GM18517 (cell line): Measurements from ENCODE around the gene SLC13A5.

ENCODE experiments used
- ATAC-seq: cut with Tn5 transposase; IDR thresholded peaks from one replicate; pipeline ENCODE4 v1.9.1; 2021; ENCODE audit warnings: mild to moderate bottlenecking, moderate library complexity; ENCODE audit not compliant: unreplicated experiment

SLC13A5 gene

DNA sequence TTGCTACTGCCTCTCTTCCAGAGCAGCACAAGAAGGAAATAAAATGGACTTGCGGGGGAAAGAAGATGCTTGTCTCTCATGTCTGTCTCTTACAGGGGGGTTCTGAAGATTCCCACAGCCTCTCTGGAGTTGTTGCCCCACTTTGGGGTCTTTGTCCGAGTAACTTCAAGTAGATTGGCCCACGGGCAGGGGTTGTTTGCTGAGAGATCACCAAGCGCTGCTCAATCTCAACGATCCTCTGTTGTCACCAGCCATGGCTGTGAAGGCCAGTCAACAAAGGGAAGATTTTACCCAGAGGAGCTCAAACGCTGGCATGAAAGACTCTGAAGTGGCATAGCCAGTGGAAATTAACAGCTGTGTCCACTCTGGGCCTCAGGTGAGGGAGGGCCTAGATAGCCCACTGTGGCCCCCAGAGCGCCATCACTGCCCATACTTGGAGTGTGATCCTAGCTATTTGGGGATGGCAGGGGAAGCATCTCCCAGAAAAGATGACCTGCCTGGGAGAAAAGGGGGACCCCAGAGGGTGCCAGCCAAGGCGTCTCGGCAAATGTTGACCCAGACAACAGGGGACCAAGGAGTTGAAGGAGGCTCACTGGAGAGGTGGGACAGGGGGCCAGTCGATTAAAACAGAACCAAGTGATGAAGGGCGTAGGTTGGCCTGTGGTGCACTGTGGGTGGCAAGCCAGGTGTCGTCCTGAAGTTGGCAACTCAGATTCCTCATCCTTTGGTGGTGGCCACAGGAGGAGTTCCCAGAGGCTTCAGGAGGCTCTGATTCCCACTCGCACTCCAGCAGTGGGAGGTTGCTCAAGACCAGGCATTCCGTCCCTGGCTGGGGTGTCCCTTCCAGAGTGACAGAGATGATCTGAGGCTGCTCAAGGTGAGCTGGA lies 28.0 kb downstream of the SLC13A5 start:
- no peak for ATAC-seq

DNA sequence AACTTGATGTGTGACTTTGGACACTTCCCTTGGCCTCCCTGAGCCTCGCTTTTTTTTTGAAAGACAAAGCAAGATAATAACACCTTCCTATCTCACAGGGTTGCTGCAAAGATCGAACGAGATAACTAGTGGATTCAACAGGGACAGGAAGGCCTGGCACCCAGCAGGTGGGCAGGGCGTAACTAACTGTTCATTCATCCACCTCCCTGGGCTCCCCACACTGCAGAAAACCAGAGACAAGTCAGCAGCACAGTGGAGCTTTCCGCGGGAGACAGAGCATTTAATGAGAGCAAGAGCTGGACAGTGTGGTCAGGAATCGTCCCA lies 28.7 kb downstream of the SLC13A5 start:
- no peak for ATAC-seq

GRCh38 chr17:6683730-6684459 lies 29.3 kb downstream of the SLC13A5 start:
- ATAC-seq, result no peak

DNA sequence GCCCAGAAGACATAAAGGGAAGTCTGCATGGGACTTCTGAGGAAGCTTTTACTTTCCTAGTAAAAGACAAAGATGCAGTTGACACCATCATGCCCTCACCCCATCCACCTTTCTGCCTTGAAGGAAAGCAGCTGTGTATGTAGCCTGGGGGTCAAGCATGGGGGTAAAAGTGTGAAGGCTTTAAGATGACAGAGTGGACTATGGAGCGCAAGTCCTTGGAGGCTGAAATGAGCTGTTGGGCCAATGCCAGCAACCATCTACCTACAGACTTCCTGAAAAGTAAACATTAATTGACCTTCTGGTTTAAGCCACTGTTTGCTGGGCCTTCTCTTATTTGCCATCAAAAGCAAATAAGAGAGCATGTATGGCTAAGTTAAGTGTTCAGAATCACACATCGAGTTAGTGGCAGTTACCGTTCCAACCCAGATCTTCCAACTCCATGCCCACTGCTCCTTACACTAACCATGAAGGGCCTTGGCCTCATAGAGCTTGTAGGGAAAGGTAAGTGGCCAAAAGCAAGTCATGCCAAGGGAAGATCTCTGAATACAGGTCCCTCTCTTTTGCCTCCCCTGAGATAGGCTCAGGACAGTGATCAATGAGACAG lies 30.0 kb downstream of the SLC13A5 start:
- ATAC-seq, result no peak

DNA sequence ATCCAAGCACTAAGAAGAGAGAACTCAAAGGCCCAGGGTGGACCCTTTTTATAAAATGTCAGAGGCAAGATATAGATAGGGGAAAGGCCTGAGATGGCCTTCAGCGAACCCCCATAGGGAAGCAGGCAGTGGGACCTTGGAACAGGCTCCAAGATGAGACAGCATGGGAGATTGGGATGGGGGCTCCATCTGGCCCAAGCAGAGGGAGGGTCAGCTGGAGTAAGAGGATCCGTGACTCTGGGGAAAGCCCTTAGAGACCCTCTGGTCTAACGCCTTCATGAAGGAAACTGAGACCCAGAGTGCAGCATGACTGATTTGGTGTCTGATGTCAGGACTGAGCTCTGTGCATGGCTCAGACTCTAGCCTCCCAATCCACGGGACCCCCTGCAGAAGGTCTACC lies 30.8 kb downstream of the SLC13A5 start:
- ATAC-seq, result no peak

DNA sequence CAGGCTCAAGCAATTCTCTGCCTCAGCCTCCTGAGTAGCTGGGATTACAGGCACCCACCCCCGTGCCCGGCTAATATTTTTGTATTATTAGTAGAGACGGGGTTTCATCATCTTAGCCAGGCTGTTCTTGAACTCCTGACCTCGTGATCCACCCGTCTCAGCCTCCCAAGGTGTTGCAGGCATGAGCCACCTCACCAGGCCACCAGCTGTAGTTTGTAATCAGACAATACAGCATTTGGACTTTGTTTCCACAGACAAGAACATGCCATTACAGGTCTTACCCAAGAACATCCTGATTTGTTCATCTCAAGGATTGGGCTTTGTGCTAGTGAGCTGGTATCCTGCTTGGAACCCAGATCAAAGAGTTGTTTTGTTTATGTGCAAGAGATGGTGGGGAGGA lies 31.5 kb downstream of the SLC13A5 start:
- ATAC-seq, result no peak

DNA sequence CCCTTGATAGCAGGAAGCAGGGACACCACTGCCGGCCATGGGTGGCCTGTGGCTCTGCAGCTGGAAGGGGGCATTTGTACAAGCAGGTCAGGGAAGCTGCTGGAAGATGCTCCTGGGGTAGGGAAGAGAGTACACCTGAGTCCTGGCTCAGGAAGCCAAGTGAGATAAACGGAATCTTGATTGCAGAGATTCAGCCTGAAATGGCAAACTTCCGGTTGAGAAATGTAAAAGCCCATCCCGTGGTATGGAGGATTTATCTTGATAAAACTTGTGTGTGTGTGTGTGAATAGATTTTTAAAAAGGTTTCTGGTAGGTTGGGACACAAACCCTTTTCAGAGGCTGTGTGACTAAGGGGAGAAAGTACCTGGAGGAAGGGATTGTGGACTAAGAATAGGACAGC lies 32.0 kb downstream of the SLC13A5 start:
- no peak for ATAC-seq

- no peak for ATAC-seq
Measured at GRCh38 chr17:6679241-6679640, 33.9 kb downstream of the SLC13A5 start.

DNA sequence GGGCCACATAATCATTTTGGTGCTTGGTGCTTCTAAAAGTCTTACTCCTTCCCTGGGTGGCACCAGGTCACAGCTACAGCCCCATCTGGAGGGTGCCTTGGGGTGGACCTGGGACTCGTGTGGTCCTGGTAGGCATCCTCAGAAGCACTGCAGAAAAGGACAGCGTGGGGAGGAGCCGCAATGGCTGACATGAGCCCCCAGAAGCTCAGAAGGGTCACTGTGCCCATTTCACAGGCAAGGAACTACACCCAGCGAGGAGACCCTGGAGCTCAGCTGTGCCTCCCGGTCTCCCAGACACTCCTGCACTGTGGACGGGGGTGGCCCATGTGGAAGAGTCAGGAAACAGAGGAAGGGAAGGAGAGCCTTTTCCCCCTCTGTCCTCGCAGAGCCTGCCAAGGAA lies 35.2 kb downstream of the SLC13A5 start:
- no peak for ATAC-seq

GRCh38 chr17:6677158-6677831 lies 35.9 kb downstream of the SLC13A5 start:
- ATAC-seq, result no peak

- ATAC-seq, result no peak
Measured at GRCh38 chr17:6676802-6677157, 36.4 kb downstream of the SLC13A5 start.

DNA sequence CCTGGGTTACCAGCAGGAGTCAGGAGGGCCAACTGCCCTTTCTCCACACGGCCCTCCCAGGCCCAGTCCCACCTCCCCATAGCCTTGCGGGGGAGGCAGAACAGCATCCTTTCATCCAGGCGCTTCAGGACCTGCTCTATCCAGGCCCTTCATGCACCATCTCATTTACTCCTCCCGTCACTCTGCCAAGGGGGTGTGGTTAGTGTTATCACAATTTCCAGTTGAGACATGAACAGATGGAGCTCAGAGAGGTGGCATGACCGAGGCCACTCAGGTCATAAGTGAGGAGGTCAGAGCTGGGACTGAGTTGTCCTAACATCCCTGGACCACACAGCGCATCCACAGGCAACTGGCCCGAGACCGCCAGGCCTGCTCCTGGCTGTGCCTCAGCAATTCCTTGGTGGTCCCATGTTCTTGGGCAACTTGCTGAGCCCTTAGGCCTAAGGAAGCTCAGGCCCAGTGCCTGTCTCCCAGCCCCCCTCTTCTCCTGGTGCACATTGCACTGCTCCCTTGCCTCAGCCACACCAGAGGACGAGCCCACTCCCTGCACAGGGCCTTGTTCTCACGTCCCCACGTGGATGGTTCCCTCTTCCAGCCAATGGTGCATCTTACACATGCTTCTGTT lies 37.9 kb downstream of the SLC13A5 start:
- no peak for ATAC-seq

DNA sequence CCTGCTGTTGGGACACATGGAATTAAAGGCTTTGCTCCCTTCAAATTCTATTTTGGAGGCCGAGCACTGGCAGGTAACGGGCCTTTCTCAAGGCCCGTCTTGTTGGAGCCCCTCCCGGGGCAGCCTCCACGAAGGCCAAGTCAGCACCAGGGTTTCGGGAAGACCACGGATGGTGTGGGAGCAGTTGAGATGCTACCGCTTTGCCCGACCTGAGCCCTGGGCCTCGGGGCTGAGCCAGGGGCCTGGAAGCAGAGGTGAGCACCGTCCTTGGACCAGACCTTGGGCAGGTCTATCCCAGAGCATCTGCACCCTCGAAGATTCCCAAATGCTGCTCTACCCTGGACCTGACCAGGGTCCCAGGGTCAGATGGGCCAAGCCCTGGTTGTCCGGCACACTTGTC lies 38.6 kb downstream of the SLC13A5 start:
- ATAC-seq, result no peak

DNA sequence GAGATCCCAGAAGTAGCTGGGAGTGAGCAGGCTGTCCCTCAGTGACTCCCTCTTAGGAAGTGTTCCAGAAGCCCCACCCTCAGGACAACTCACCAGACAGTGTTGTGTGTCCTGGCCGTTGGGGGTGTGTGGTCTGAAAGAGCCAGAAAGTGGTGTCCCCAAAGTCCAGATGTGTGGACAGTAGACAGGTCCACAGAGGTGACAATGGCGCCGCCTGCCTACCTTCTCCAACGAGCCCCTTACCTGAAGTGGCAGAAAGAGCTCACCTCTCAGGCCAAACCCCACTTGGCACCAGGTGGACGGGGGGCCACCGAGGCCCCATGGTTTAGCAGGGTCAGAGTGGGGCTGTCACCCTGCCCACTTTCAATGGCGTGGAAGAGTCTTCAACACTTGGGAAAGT lies 41.7 kb downstream of the SLC13A5 start:
- ATAC-seq, result no peak

GRCh38 chr17:6670999-6671398 lies 42.2 kb downstream of the SLC13A5 start:
- ATAC-seq, result no peak

DNA sequence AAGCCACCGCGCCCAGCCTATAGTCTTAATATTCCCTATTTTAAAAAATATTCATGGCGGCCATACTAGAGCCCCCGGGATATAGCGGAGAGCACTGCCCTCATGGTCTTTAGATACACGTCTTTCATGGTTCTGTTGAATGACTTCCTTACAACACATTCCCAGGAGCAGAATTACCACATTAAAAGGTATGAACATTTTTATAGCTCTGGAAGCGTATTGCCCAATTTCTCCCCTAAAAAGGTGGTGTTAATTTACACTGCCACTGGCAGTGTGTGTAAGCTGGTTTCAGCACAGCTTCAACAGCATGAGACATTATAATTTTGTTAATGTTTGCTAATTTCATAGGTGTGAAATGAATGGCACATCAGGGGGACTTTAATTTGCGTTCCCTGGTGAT lies 42.6 kb downstream of the SLC13A5 start:
- ATAC-seq, result no peak

- ATAC-seq, result no peak
Measured at GRCh38 chr17:6669479-6670212, 43.5 kb downstream of the SLC13A5 start.

GRCh38 chr17:6668727-6669425 lies 44.3 kb downstream of the SLC13A5 start:
- no peak for ATAC-seq

DNA sequence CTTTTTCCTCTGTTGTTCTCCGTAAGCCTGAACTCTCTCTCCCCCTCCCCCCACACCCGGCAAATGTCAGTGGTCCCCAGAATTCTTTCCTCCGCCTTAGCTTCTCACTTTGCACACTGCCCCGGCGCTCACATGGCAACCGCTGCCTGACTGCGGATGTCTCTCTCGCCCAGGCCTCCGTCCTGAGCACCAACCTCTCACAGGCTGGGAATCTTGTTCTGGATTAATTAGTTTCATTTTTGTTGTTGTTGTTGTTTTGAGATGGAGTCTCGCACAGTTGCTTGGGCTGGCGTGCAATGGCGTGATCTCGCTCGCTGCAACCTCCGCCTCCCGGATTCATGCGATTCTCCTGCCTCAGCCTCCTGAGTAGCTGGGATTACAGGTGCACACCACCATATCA lies 45.0 kb downstream of the SLC13A5 start:
- ATAC-seq, result no peak

DNA sequence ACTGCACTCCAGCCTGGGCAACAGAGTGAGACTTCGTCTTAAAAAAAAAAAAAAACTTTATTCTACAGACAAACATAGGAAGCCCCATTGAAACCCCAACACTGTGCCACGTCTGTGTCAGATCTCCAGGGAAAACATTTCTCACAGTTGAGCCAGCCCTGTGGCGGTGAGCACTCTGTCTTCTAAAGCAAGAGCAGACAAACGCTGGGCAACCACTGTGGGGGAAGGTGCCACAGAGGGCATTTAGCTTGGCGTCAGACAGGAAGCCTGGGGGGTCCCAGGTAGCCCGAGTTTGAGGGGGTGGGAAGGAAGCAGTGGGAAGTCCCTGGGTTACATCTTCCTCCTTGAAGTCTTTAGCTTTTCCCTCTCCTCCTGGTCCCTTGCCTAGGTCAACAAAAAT lies 45.7 kb downstream of the SLC13A5 start:
- ATAC-seq, result no peak
